UCSD-AML1 (cell line): ENCODE results near the gene CRIP2.

ENCODE experiments used
- DNase-seq: peaks from one replicate; lab custom pipeline; 2025; ENCODE audit not compliant: unreplicated experiment; lab: John Stamatoyannopoulos, UW

Gene CRIP2

GRCh38 chr14:105474483-105475268 lies at the start of gene CRIP2:
CRIP2 (plus strand) TSS chr14:105474821; CDS start chr14:105474863, 42 bp downstream.
- peak; percentile 23 for DNase-seq

- DNase-seq: no peak
Observed at GRCh38 chr14:105424861-105425260, 49.8 kb upstream of the CRIP2 start.

GRCh38 chr14:105425823-105426247 lies 48.8 kb upstream of the CRIP2 start:
- DNase-seq: no peak

GRCh38 chr14:105426416-105427130 lies 48.0 kb upstream of the CRIP2 start:
- DNase-seq: no peak

- DNase-seq: no peak
Observed at GRCh38 chr14:105427412-105427811, 47.2 kb upstream of the CRIP2 start.

- DNase-seq: no peak
Observed at GRCh38 chr14:105427936-105428485, 46.6 kb upstream of the CRIP2 start.

GRCh38 chr14:105430042-105430441 lies 44.6 kb upstream of the CRIP2 start:
- DNase-seq: no peak

GRCh38 chr14:105430565-105430964 lies 44.1 kb upstream of the CRIP2 start:
- DNase-seq: no peak

GRCh38 chr14:105431256-105431655 lies 43.4 kb upstream of the CRIP2 start:
- no peak for DNase-seq

- no peak for DNase-seq
Observed at GRCh38 chr14:105432657-105433056, 42.0 kb upstream of the CRIP2 start.

GRCh38 chr14:105433161-105433605 lies 41.4 kb upstream of the CRIP2 start:
- DNase-seq: no peak

GRCh38 chr14:105436402-105436801 lies 38.2 kb upstream of the CRIP2 start:
- DNase-seq: no peak

GRCh38 chr14:105436891-105437722 lies 37.5 kb upstream of the CRIP2 start:
- no peak for DNase-seq

- no peak for DNase-seq
Observed at GRCh38 chr14:105437723-105438500, 36.7 kb upstream of the CRIP2 start.

GRCh38 chr14:105439179-105439578 lies 35.4 kb upstream of the CRIP2 start:
- DNase-seq: no peak

GRCh38 chr14:105439710-105440553 lies 34.7 kb upstream of the CRIP2 start:
- DNase-seq: no peak

- no peak for DNase-seq
Observed at GRCh38 chr14:105440554-105440900, 34.1 kb upstream of the CRIP2 start.

GRCh38 chr14:105440992-105441391 lies 33.6 kb upstream of the CRIP2 start:
- DNase-seq: no peak

GRCh38 chr14:105442125-105442524 lies 32.5 kb upstream of the CRIP2 start:
- DNase-seq: no peak

- no peak for DNase-seq
Observed at GRCh38 chr14:105442834-105443233, 31.8 kb upstream of the CRIP2 start.
